HG03139 (cell line): Measurements from ENCODE around the gene RPS6KA3.
A peak's percentile ranks its signal among the peaks of the same experiment; 100 is the strongest.

Source experiments
- ATAC-seq: cut with Tn5 transposase; IDR thresholded peaks from one replicate; pipeline ENCODE4 v1.9.1; 2021; ENCODE audit not compliant: unreplicated experiment

RPS6KA3 gene

DNA sequence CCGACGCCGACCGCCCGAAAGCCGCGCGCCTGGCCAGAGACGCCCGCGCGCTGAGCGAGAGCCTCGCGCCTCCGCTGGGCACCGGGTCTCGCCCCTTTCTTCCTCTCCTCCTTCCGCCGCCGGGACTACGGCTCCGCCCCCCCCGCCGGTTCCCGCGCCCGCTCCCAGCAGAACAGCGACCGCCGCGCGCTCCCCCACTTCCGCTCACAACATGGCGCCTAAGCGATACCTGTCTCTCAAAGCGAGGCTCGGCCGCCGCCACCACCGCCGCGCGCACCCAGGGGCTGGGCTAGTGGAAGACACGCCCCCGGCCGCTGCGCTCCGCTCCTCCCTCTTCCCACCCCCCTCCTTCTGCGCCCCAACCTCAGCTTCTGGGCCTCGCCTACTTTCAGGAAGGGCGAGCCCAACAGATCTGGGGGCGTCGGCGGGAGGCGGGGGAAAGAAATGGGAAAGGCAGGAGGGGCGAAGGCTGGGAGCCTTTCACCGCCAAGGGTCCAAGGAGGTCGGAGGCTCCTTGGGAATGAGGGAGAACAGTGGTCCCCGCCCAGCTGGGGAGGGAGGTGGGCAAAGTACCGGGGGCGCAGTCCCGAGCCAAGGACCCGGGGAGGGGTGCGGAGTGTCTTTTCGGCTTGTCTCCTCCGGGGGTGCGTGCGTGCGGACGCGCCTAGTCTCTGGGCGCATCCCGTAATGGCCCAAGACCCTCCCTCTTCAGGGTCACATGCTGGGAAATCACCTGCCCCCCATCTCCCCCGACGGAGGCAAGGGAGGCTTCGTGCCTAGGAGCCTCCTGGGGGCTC is at the start of gene RPS6KA3:
TSS of gene RPS6KA3 (minus strand) at position 100 of the 797 bp plus-strand sequence. CDS start 277 bp downstream, outside the sequence.
- ATAC-seq: peak; percentile 86

DNA sequence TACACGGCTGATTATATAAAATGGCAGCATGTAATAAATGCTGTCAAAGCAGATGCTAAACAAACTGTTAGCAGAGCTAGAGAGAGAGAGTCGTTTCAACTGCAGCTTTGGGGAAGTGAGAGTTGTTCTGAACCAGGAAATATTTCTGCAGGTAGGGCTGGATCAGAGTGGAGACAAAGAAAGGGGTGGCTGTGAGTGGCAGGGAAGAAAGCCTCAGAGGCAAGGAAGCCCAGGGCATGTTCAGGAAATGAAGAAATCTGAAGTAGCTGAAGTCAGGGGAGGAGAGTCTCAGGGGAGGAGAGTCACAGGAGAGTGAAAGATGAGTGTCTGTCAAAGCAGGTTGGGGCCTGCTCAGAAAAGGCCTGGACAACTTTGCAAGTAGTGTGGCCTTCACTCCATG is 48.4 kb upstream of the RPS6KA3 start:
- peak; percentile 78 for ATAC-seq

DNA sequence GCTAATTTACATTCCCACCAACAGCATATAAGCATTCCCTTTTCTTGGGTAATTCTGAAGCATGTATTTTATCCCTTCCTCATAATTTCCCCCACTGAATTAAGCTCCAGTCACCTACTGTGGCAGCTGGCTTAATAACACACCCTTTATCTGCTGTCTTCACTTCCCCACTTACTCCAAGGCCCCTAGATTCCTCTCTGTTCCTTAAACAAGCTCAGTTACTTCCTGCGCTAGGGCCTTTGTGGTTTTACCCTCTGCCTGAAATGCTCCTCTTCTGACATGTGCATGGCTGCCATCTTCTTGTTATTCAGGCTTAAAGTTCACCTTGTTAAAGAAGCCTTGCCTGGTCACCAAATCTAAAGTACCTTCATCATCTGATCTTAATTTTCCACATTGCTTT is 47.2 kb upstream of the RPS6KA3 start:
- no peak for ATAC-seq

- no peak for ATAC-seq
Measured at GRCh38 chrX:20312018-20312417, 45.3 kb upstream of the RPS6KA3 start.

- no peak for ATAC-seq
Measured at GRCh38 chrX:20311505-20311904, 44.8 kb upstream of the RPS6KA3 start.

GRCh38 chrX:20309806-20310205 is 43.1 kb upstream of the RPS6KA3 start:
- no peak for ATAC-seq

DNA sequence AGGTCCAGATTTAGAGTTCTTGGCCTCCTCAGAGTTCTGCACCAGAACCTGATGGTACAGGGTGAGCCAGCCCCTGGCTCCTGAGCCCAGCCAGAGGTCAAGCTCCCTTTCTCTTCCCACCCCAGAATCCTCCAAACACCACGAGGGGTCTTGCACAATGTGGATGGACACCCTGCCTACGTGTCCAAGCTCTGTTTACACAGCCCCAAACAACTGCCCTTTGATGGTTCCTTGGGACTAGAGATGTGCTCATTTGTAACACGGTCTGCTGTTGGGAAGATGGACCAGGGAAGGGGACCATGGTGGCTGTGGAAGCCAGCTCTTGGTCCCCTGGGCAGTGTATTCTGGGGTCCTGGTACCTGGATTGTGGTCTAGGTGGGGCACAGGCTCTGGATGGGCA is 40.0 kb upstream of the RPS6KA3 start:
- no peak for ATAC-seq

DNA sequence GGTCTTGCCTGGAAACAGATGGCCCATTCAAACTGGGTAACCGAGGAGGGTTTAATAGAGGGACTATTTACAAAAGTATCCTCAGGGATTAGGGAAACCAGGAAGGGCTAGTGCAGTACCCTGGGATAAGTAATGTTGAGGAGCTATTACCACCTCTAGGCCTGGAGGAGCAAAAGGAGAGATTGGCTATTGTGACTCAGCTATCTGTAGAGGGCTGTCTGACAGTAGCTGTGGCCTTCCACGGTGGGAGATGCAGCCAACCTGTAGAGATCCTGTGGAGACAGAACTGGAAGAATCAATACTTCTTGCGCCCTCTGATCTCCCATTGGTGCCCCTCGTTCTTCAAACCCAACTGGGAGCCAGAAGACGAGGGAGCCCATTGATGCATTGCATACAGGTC is 34.1 kb upstream of the RPS6KA3 start:
- ATAC-seq: no peak

GRCh38 chrX:20294957-20295356 is 28.2 kb upstream of the RPS6KA3 start:
- ATAC-seq: no peak

DNA sequence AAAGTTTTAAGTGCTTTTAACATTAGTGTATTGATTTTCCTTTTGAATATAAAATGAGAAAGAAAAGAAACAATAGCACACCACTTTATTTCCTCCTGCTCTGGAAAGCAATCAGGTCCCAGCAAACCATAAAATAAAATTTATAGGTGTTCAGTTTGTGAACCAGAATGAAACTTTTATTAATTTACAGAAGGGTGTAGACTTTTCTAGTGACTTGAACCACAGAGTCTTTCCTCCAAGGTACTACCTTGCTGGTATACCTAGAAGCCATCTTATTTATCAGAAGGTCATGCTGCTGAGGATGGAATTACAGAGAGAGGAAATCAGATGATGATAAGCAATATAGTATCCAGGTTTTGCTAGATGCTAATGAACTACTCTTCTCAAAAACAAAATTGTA is 27.6 kb upstream of the RPS6KA3 start:
- ATAC-seq: no peak

DNA sequence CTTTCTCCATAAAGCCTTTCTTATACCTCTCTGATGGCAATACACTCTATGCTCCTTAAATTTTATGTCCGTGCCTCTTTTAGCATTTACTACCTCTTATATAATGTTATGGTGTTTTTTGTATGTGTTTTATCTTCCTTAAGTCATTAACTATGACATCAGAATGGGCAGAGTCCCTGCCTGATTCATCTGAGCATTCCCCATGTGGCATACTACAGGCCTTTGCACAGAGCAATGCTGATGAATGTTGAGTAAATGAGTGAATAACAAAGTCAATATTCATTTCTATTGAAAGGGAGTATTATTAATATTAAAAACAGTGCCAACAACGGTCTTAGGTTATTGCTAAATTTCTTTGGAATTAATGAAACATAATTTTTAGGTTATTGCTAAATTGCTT is 18.8 kb upstream of the RPS6KA3 start:
- no peak for ATAC-seq

GRCh38 chrX:20284992-20285391 is 18.3 kb upstream of the RPS6KA3 start:
- ATAC-seq: no peak

DNA sequence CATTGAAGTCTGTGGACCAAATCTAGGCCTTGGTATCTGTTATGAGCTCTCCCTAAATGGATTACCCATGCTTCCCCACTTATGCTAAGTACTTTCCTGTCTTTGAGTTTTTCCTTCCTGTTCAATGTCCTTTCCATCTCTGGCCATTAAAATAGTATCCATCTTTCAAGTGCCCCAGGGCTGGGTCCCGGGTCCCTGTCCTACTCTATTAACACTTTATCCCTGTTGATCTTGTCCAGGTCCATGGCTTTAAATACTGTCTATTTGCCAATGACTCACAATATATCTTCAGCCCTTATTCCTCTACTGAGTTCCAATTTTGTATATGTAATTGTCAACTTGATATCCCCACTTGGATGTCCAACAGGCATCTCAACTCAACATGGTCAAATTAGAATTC is 17.7 kb upstream of the RPS6KA3 start:
- no peak for ATAC-seq

DNA sequence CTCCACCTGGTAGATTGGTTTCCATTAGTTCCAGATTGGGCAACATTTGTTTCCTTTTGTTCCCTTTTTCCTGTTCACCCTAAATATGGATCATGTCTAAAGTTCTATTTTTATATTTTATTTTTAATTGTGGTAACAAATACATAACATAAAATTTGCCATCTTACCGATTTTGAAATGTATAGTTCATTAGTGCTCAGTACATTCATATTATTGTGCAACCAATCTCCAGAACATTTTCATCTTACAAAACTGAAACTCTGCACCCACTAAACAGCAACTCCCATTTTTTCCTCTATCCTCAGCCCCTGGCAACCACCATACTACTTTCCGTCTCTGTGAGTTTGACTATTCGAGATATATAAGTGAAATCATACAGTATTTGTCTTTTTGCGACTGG is 14.2 kb upstream of the RPS6KA3 start:
- no peak for ATAC-seq

GRCh38 chrX:20274121-20274520 is 7.4 kb upstream of the RPS6KA3 start:
- ATAC-seq: no peak

DNA sequence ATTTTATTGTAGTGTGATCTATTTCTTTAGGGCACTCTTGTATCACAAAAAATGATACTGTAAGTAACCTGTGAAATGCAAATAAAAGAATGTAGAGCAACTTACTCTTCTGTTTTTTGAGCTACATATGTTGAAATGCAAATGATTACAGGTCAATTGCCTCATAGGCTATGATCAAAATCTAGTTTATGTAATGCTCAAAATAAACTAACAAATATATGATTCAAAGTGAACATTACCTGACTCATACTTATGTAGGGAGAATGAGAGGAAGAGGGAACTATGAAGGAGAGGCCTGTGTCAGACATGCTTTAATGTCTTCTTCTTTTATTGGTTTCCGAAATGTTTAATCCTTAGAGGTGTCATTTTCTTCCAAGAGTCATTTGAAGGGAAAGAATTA is 5.0 kb upstream of the RPS6KA3 start:
- ATAC-seq: no peak

DNA sequence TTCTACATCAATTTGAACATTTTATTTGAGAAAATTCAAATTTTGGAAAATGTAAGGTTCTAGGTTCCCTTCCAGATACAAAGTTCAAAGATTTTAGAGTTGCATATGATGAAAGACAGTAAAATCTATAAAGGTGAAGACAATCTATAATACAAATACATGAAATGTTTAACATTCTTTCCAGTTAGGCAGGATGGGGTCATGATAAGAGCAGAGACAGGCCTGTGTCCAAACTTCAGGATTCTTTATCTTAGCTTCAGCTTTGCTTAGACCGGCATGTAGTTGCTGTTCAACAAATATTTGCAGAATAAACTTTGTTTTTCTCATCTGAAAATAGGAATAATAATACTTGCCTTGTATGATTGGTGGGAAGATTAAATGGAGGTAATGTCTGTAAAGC is 4.5 kb upstream of the RPS6KA3 start:
- no peak for ATAC-seq

DNA sequence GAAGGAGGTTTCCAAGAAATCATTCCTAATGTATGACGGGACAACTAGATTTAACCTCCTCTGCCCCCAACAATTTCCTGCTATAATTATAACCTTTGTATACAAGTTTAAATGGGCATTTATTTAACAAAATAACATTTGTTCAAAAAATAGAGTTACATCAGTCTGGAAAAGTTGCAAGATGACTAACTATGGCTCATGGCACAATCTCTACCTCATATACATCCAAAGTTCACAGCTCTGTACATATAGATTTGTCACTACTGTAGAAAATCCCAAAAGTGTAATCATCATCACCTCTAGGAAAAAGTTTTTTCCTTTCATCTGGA is 3.8 kb upstream of the RPS6KA3 start:
- no peak for ATAC-seq

GRCh38 chrX:20269848-20270561 is 3.3 kb upstream of the RPS6KA3 start:
- no peak for ATAC-seq

GRCh38 chrX:20267931-20268701 is 1.4 kb upstream of the RPS6KA3 start:
- ATAC-seq: no peak

GRCh38 chrX:20267607-20267930 is 860 bp upstream of the RPS6KA3 start:
- no peak for ATAC-seq
